HS-5 (cell line): Measurements from ENCODE around the gene MCRIP1.

ENCODE experiments used
- DNase-seq: peaks from one replicate; pipeline ENCODE4 v3.0.0-alpha.2; 2012; ENCODE audit warnings: low read depth

MCRIP1 gene

GRCh38 chr17:81860756-81861568, 27.9 kb upstream of the MCRIP1 start:
- peak; percentile 100 for DNase-seq

- no peak for DNase-seq
Measured at GRCh38 chr17:81859906-81860755, 27.0 kb upstream of the MCRIP1 start, which contains the start of gene P4HB. Gene P4HB (minus strand): TSS chr17:81860535. CDS start chr17:81860471, 64 bp downstream.

- DNase-seq, result no peak
Measured at GRCh38 chr17:81858967-81859905, 26.1 kb upstream of the MCRIP1 start.

- DNase-seq, result no peak
Measured at GRCh38 chr17:81858170-81858966, 25.3 kb upstream of the MCRIP1 start.

- DNase-seq, result no peak
Measured at GRCh38 chr17:81854974-81855774, 22.1 kb upstream of the MCRIP1 start.

- no peak for DNase-seq
Measured at GRCh38 chr17:81852237-81852636, 19.1 kb upstream of the MCRIP1 start.

GRCh38 chr17:81851423-81851822, 18.3 kb upstream of the MCRIP1 start:
- DNase-seq, result no peak

- DNase-seq, result no peak
Measured at GRCh38 chr17:81849457-81849856, 16.4 kb upstream of the MCRIP1 start.

- DNase-seq, result no peak
Measured at GRCh38 chr17:81846743-81847689, 13.9 kb upstream of the MCRIP1 start.

GRCh38 chr17:81845881-81846742, 13.0 kb upstream of the MCRIP1 start:
- DNase-seq, result no peak

- no peak for DNase-seq
Measured at GRCh38 chr17:81845361-81845760, 12.3 kb upstream of the MCRIP1 start.

GRCh38 chr17:81844887-81845286, 11.8 kb upstream of the MCRIP1 start:
- DNase-seq, result no peak

GRCh38 chr17:81844327-81844851, 11.3 kb upstream of the MCRIP1 start:
- no peak for DNase-seq

- DNase-seq, result no peak
Measured at GRCh38 chr17:81843713-81844326, 10.7 kb upstream of the MCRIP1 start.

- DNase-seq, result peak; percentile 22
Measured at GRCh38 chr17:81842725-81843504, 9.8 kb upstream of the MCRIP1 start.

GRCh38 chr17:81842378-81842724, 9.3 kb upstream of the MCRIP1 start:
- DNase-seq, result no peak

GRCh38 chr17:81841866-81842265, 8.8 kb upstream of the MCRIP1 start:
- no peak for DNase-seq
